Stimulated activated CD8-positive, alpha-beta memory T cell treated with anti-CD3 and anti-CD28 coated beads, Interleukin-12 subunit alpha, Interleukin-12 subunit beta, amount 100 ng/mL, for 1 hour (primary cell): ENCODE data around the gene A2M.

Experiments
- DNase-seq: peaks from one replicate; pipeline ENCODE4 v3.0.0-alpha.2; 2020; ENCODE audit warnings: low read depth

A2M gene

DNA sequence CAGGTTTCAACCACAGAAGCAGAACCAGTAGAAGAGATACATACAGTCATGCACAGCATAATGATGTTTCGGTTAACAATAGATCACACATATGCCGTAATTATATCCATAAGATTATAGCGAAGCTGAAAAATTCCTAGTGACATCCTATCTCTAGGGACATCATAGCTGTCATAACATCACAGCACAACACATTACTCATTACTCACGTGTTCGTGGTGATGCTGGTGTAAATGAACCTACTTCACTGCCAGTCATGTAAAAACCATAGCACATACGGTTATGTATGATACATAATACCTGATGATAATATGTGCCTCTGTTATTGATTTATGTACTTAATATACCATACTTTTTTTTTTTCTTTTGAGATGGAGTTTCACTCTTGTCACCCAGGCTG, 81.6 kb downstream of the A2M start:
- no peak for DNase-seq

DNA sequence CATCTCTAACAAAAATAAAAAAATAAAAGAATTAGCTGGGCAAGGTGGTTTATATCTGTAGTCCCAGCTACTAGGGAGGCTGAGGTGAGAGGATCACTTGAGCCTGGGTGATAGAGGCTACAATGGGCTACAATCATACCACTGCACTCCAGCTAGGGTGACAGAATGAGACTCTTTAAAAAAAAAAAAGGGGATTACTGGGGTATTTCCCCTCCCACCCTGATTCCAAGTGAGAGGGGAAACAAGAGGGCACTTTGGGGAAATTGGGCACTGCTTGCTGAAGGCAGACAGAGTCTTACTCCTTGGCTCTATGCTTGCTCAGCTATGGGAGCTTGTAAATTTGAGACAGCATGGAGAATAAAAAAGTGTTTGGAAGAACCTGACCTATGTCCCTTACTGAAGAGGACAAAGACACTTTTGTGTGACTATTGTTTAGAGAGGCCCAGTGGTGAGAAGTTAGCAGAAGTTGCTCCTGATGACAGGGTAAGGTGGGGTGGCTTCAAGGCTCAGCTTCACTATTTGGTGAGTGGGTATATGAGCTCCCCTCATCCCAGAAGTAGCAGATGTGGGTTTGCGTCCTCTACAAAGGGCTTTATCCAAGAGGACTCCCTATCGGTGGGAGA, 82.3 kb downstream of the A2M start:
- DNase-seq: no peak

DNA sequence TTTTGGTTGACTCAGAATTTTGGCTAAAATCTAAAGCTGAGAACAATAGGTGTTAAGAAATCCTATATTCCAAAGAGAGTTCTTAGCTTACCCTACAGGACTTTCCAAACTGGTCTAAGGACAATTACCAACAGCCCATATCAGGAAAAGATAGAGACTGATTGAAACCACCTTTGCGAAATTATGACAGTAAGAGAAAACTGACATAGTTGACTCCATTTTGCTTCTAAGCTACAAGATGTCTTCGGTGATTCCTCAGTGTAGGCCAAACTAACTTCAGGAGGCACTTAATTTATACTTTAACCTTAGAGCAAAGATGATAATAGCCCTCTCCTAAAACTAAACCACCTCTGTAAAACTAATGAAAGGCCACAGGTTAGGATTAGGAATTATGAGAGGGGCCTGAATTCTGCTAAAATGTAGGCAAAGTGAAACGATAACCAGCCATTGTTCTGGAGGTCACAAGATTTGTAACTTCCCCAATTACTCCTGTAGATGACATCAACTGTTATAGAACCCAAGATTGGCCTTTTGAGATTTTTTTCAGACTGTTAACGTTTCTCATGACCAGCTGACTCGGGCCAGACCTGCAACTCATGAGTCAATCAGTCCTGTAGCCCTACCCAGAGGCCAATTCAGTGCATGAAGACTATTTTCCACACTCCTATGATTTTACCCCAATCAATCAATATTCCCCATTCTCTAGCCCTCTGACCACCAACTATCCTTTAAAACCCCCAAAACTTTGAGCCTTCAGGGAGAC, 83.3 kb downstream of the A2M start:
- DNase-seq: no peak

DNA sequence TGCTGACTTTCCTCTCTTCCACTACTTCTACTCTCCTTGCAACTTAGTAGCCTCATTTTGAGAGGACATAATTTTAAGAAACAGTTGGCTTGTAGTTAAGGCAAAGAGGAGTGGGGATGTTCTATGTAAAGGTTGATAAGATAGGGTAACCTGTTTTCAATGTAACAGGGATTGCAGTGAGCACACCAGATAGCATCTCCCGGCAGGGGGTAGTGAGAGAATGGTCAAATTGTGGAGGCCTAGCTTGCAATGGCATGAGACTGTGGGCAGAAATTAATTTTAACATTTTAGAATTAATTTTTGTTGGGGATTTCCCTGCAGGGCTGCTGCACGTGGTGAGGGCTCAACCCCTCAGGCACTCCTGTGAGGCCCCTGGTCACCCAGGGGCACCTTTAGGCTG, 84.9 kb downstream of the A2M start:
- DNase-seq: no peak

DNA sequence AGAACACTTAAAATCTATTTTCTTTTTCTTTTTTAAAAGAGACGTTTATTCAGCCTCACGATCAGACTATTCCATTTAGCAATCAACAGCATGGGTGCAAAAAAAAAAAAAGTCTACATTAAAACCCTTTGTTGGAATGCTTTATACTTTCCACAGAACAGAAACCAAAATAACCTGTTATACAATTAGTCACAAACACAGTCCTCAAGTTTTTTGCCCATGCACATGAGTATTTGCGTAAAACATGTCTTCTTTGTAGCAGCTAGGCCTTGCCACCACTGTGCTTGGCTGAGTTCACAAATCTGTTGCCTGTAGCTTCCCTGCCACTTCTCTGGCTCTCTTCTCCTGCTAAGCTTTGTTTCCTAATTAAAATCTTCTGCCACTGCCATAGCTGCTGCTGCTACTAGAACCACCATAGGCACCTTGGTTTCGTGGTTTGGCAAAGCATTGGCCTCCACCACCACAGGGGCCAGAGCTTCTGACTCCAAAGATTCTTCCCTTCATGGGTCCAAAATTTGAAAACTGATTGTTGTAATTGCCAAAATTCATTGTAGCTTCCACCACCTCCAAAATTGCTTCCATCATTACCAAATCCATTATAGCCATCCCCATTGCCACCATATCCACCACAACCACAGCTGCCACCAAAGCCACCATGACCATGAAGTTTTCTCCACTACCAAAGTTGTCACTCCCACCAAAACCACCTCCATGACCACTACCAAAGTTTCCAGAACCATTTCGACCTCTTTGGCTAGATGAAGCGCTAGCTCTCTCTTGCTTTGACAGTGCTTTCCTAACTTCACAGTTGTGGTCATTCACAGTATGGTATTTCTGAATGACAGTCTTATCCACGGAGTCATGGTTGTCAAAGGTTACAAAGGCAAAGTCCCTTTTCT, 88.3 kb downstream of the A2M start:
- DNase-seq: no peak

DNA sequence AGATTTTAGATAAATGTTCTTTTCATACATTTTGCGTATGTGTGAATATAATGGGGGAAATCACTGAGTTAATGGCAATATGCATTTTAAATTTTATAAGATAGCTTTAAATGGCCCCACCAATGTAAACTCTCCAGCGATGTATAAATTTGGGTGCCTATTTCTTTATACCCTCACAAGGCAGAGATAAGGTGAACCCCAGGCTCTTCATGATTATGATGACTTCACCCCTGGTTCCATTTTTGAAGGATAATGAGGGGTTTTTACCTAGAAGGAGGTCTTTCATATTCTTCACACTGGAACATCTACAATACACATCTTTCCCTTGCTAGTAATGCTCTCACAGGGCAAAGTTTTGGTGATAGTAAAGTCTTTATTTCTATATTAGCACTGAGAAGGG, 91.2 kb downstream of the A2M start:
- DNase-seq: no peak

DNA sequence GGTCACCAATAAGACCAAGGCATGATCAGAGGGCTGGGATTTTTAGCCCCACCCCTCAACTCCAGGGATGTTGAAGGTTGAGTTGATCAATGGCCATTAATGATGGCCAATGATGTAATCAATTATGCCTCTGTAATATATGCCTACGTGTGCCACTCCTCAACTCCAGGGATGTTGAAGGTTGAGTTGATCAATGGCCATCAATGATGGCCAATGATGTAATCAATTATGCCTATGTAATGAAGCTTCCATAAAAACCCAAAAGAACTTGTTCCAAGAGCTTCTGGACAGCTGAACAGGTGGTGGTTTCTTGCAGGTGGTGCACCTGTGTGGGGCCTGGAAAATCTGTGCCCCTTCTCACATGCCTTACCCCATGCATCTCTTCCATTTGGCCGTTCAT, 93.1 kb downstream of the A2M start:
- DNase-seq: no peak
